ENCODE data around the gene EIF4ENIF1. TPM values are rescaled to one million over a fixed set of nuclear protein-coding genes. Genes with fewer than 3 reads are reported as not detected.

Gene EIF4ENIF1, protein sequence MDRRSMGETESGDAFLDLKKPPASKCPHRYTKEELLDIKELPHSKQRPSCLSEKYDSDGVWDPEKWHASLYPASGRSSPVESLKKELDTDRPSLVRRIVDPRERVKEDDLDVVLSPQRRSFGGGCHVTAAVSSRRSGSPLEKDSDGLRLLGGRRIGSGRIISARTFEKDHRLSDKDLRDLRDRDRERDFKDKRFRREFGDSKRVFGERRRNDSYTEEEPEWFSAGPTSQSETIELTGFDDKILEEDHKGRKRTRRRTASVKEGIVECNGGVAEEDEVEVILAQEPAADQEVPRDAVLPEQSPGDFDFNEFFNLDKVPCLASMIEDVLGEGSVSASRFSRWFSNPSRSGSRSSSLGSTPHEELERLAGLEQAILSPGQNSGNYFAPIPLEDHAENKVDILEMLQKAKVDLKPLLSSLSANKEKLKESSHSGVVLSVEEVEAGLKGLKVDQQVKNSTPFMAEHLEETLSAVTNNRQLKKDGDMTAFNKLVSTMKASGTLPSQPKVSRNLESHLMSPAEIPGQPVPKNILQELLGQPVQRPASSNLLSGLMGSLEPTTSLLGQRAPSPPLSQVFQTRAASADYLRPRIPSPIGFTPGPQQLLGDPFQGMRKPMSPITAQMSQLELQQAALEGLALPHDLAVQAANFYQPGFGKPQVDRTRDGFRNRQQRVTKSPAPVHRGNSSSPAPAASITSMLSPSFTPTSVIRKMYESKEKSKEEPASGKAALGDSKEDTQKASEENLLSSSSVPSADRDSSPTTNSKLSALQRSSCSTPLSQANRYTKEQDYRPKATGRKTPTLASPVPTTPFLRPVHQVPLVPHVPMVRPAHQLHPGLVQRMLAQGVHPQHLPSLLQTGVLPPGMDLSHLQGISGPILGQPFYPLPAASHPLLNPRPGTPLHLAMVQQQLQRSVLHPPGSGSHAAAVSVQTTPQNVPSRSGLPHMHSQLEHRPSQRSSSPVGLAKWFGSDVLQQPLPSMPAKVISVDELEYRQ
- total RNA-seq, result 6.5 and 15.6 TPM in 2 replicates

DNA sequence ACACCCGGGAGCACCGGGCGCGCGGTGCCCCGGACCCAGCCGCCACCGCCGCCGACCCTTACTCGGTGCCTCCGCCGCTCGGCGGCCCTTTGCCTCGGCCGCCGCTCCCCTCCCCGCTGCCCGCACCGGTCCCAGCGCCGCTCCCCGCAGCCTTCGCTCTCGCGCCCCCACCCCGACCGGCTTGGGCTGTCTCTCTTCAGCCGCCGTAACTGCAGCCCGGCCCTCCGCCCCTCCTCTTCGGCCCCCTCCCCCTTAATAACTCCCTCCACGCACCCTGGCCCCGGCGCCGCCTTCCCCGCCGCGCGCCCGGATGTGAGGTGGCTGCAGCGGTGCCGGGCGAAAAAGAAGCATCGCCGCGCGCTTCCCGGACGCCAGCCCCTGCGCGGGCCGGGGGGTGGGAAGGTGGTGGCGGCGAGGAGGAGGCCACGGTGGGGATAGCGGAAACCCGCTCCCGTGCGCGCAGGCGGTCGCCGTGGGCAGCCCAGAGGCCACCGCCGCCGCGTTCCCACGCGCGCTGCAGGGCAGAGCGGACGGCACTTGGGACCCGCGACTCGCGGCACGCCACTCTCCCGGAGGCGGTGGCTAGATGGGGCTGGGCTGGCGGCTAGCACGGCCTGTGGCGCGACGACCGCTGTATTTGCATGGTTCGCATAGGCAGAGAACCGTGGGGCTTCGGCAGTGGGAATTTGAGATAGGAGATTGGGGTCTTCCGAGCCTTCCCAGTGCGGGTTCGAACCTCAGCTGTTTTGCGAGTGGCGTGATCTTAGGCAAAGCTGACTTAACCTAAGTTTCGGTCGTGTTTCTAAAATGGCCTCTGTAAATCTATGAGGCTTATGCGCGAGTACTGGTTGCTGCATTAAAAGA, at the start of gene EIF4ENIF1:
TSS of gene EIF4ENIF1 (minus strand) at position 211 of the 864 bp plus-strand sequence. CDS start 1,124 bp downstream, outside the sequence.

DNA sequence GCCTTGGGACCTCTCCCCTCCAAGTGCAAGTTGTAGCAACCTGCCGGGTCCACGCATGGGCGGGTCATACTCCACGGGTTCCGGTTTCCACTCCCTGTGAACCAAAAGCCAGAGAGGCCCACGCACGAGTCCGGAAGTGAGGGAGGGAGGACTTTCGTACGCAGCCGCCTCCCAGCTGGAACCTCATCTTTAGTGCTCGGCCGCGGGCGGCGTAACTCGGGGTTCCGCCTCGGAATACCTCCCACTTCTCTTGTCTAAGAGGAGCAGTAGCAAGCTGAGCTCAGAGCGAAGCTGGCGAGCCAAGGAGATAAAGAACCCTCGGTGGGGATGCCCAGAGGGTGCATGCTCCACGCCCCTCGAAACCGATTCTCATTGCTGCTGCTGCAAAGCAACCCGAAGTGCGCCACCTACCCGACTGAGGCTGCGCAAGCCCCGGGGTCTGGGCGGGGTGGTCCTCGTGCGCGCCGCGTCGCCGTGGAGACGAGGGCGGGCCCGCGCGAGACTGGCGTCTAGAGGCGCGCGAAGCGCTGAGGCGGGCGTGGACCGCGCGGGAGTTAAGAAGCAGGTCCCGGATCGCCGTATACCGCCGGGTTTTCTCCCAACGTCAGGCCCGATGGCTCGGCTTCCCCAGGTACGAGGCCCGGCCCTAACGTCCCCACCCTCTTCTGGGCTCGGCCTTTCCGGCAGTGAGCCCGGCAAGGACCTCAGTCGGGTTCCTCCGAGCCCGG, 6.5 kb upstream of the EIF4ENIF1 start, which contains the start of gene SFI1:
TSS of gene SFI1 (plus strand) at position 530 of the 728 bp plus-strand sequence. CDS start 11,749 bp downstream, outside the sequence.

DNA sequence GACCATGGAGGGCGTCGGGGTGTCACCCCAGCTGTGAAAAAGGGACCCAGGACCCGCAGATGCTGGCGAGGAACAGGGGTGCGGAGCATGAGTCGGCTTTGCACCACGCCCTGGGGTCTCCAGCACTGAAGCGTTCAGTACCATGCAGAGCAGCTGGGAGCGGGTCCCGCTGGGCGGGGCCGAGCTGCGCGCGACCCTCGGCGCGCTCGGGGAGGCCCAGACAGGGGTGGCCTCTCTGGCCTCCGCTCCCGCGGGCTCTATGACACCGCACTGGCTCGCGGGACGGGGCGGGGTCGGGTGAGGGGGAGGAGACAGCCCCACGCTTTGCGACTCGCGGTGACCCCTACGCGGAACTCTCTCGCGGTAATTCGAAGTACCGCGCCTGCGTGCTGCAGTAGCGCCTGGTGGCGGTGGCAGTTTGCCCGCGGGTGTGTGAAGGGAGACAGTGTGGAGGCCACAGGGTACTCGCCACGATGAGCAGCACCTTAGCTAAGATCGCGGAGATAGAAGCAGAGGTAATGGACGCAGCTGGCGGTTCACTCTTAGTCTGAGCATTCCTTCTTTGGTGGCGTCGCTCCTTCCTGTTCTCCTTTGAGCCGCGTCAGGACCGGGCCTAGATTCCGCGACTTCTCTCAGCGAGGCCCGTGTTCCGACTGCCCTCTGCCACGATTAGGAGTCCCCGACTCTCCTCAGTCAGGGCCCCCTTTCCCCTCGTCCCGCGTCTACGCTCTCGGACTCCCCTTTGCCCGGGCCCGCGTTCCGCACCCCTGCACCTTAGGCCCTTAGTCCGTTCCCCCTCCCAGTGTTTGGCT, 90.2 kb downstream of the EIF4ENIF1 start, which contains the start of gene DRG1:
TSS of gene DRG1 (plus strand) at position 394 of the 812 bp plus-strand sequence. CDS start at position 474, 80 bp downstream.

Other genes with a start within 250 kb of the EIF4ENIF1 start
- 5.4 and 27.5 TPM in 2 replicates for gene PIK3IP1, start 197.4 kb downstream of the EIF4ENIF1 start, total RNA-seq
- gene PATZ1, start 143.5 kb downstream of the EIF4ENIF1 start, total RNA-seq, result 24.9 and 34.9 TPM in 2 replicates
- gene DRG1, start 90.2 kb downstream of the EIF4ENIF1 start, total RNA-seq, result 41.5 and 64.2 TPM in 2 replicates
- 15.8 and 16.2 TPM in 2 replicates for gene SFI1, start 6.7 kb upstream of the EIF4ENIF1 start, total RNA-seq
- gene PISD, start 172.4 kb upstream of the EIF4ENIF1 start, total RNA-seq, result 57.8 and 58.5 TPM in 2 replicates